ENCODE results near the gene NUDT17. TPM values are rescaled to one million over a fixed set of nuclear protein-coding genes. Genes with fewer than 3 reads are reported as not detected.
A peak's percentile ranks its signal among the peaks of the same experiment; 100 is the strongest.

The NUDT17 gene
- total RNA-seq, 1 donor from 2014 or later, result 5.4 TPM

GRCh38 chr1:145871994-145872924 is 26.8 kb downstream of the NUDT17 start:
- DNase-seq (peak; percentile 45), ATAC-seq (ENCODE audit: low read depth) (peak; percentile 81)
- Mint-ChIP-seq H3K4me1 (peaks cover 11% of the 10 kb centered on the region), H3K9me3 (no peaks in the 10 kb centered on the region), H3K4me3 (peak overlapping the region; percentile 83), H3K27ac (no peak overlapping the region), H3K36me3 (ENCODE audit: low read depth) (no peaks in the 10 kb centered on the region), H3K27me3 (peaks cover 28% of the 10 kb centered on the region)
- CTCF ChIA-PET, result interaction anchor here (0.6 to 2.9 kb wide), 4 partner anchors 13 to 142 kb away, joined by 3 to 15 read pairs (median 6); partner anchors contain the start of genes NUDT17 and PIAS3
- TF ChIP-seq, protein P1, sequence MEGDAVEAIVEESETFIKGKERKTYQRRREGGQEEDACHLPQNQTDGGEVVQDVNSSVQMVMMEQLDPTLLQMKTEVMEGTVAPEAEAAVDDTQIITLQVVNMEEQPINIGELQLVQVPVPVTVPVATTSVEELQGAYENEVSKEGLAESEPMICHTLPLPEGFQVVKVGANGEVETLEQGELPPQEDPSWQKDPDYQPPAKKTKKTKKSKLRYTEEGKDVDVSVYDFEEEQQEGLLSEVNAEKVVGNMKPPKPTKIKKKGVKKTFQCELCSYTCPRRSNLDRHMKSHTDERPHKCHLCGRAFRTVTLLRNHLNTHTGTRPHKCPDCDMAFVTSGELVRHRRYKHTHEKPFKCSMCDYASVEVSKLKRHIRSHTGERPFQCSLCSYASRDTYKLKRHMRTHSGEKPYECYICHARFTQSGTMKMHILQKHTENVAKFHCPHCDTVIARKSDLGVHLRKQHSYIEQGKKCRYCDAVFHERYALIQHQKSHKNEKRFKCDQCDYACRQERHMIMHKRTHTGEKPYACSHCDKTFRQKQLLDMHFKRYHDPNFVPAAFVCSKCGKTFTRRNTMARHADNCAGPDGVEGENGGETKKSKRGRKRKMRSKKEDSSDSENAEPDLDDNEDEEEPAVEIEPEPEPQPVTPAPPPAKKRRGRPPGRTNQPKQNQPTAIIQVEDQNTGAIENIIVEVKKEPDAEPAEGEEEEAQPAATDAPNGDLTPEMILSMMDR (IDR thresholded peaks at IDR 0.05), result no peak
- POLR2A ChIA-PET, result interaction anchor here (0.7 to 3.2 kb wide), 5 partner anchors 13 to 55 kb away, joined by 3 to 26 read pairs (median 9); partner anchors contain the start of genes ANKRD35, NUDT17, PEX11B and PIAS3
- intact Hi-C loops (cut with micrococcal nuclease), result loop anchor here (1.0 kb wide), 1 partner anchor 9 kb away; no protein-coding TSS in a partner anchor

GRCh38 chr1:145874646-145875045 is 29.2 kb downstream of the NUDT17 start:
- Mint-ChIP-seq H3K9me3 (no peaks in the 10 kb centered on the region), H3K4me3 (no peak overlapping the region), H3K27ac (no peak overlapping the region), H3K27me3 (peaks cover 23% of the 10 kb centered on the region), H3K4me1 (peaks cover 11% of the 10 kb centered on the region), H3K36me3 (ENCODE audit: low read depth) (no peaks in the 10 kb centered on the region)
- CTCF ChIA-PET, result no interaction called here
- TF ChIP-seq, protein P1 (IDR thresholded peaks at IDR 0.05), result no peak
- POLR2A ChIA-PET, result interaction anchor here (0.7 kb wide), 1 partner anchor 18 kb away, joined by 3 read pairs; no protein-coding TSS in a partner anchor
- intact Hi-C loops (cut with micrococcal nuclease), result no loop called here
- DNase-seq, result no peak
- ATAC-seq (ENCODE audit: low read depth), result no peak

GRCh38 chr1:145877923-145878486 is 32.6 kb downstream of the NUDT17 start:
- TF ChIP-seq, protein P1 (IDR thresholded peaks at IDR 0.05), result no peak
- intact Hi-C loops (cut with micrococcal nuclease), result no loop called here
- POLR2A ChIA-PET, result no interaction called here
- ATAC-seq (ENCODE audit: low read depth) (no peak), DNase-seq (no peak)
- Mint-ChIP-seq H3K4me1 (peaks cover 3% of the 10 kb centered on the region), H3K9me3 (no peaks in the 10 kb centered on the region), H3K27ac (no peak overlapping the region), H3K4me3 (no peak overlapping the region), H3K36me3 (ENCODE audit: low read depth) (no peaks in the 10 kb centered on the region), H3K27me3 (peaks cover 23% of the 10 kb centered on the region)
- CTCF ChIA-PET, result no interaction called here

DNA sequence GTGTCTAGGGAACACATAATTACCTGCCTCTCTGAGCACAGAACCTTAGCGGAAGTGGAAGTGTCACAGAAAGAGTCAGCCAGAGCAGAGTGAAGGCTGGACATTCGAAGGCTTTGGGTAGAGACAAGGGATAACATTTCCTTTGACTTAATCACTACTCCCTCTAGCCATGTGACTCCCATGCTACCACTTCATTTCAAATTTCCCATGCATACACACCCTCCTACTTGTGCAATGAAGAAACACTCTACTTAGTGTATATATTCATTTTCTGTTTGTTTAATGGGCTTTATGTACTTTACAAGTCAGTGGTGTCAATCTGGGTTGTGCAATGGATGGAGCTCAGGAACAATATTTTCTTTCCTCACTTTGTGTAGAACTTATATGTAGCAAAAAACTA is 33.3 kb downstream of the NUDT17 start:
- ATAC-seq (ENCODE audit: low read depth) (no peak), DNase-seq (no peak)
- Mint-ChIP-seq H3K27ac (no peak overlapping the region), H3K4me1 (peaks cover 3% of the 10 kb centered on the region), H3K27me3 (peaks cover 25% of the 10 kb centered on the region), H3K9me3 (no peaks in the 10 kb centered on the region), H3K4me3 (no peak overlapping the region), H3K36me3 (ENCODE audit: low read depth) (no peaks in the 10 kb centered on the region)
- POLR2A ChIA-PET, result interaction anchor here (0.6 kb wide), 1 partner anchor 20 kb away, joined by 4 read pairs; the partner anchor contains the start of gene PIAS3
- CTCF ChIA-PET, result interaction anchor here (1.4 kb wide), 1 partner anchor 13 kb away, joined by 5 read pairs; no protein-coding TSS in a partner anchor
- intact Hi-C loops (cut with micrococcal nuclease), result no loop called here
- TF ChIP-seq, protein P1 (IDR thresholded peaks at IDR 0.05), result no peak

GRCh38 chr1:145879775-145880174 is 34.3 kb downstream of the NUDT17 start:
- Mint-ChIP-seq H3K27me3 (peaks cover 26% of the 10 kb centered on the region), H3K27ac (no peak overlapping the region), H3K36me3 (ENCODE audit: low read depth) (no peaks in the 10 kb centered on the region), H3K9me3 (no peaks in the 10 kb centered on the region), H3K4me3 (no peak overlapping the region), H3K4me1 (peaks cover 5% of the 10 kb centered on the region)
- no peak for ATAC-seq (ENCODE audit: low read depth)
- no peak for DNase-seq
- TF ChIP-seq, protein P1 (IDR thresholded peaks at IDR 0.05), result no peak
- POLR2A ChIA-PET, result interaction anchor here (0.6 kb wide), 1 partner anchor 86 kb away, joined by 4 read pairs; no protein-coding TSS in a partner anchor
- CTCF ChIA-PET, result interaction anchor here (1.4 kb wide), 1 partner anchor 12 kb away, joined by 5 read pairs; no protein-coding TSS in a partner anchor
- intact Hi-C loops (cut with micrococcal nuclease), result no loop called here
